GM12801 (cell line): Measurements from ENCODE around the gene LAMA3.

Source experiments
- CTCF ChIP-seq: IDR thresholded peaks from one replicate; pipeline ENCODE4 v1.5.1; 2011; ENCODE audit warnings: control low read depth; ENCODE audit not compliant: insufficient read length; ENCODE audit errors: extremely low read depth

The LAMA3 gene

DNA sequence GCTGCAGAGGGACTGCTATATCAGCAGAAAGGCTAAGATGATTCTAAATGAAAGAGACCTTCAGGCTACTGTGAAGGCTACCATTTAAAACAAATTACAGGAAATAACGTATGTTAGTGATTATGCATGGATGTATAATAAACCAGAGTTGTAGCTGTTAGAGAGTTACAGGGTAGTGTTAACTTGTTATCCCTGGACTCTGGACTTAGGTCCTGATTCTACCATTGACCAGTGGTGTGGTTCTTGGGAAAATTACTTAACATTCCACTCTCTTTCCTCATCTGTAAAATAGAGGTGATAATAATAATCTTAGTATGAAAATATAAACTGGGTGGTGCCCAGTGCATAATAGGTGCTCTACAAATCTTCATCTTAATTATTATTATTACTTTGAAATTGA, 22.2 kb downstream of the LAMA3 start:
- TF ChIP-seq CTCF, result no peak

DNA sequence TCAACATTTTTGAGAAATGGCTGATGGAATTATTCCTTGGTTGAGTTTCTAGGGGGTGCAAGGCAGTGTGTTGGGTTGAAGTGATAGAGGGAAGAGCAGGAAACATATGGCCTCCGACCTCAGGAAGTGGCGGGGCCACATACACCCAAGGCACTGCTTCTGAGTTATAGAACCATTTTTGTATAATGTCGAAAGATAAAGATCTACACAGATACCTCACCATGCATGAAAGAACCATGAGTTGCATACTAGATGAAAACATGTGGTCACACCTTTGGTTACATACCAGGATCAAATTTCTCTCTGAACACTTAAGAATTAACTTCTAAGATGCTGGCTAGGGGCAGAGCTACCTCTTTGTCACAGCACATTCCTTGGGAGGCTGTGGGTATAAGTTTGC, 23.2 kb downstream of the LAMA3 start:
- TF ChIP-seq CTCF, result no peak

- TF ChIP-seq CTCF, result no peak
These were observed 25.3 kb downstream of the LAMA3 start for GRCh38 chr18:23714576-23714975.

DNA sequence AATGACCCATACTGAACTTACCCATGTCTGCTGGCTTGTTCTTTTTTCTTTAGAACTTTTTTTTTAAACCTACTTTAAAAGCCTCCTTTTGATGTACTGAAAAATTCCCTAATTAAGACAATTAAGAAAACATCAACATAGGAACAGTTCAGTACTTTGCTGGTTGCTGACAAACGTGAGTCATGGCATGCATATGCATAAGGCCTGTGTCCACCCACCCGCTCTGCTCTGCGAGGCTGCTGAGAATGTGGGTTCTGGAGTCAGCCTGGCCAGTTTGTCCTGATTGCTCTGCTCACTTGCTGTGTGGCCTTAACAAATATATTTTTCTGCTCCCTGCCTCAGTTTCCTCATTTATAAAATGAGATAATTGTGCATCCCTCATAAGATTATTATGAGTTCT, 27.3 kb downstream of the LAMA3 start:
- no peak for TF ChIP-seq CTCF

GRCh38 chr18:23716966-23717365, 27.7 kb downstream of the LAMA3 start:
- no peak for TF ChIP-seq CTCF

- no peak for TF ChIP-seq CTCF
These were observed 29.0 kb downstream of the LAMA3 start for GRCh38 chr18:23718243-23718720.

- no peak for TF ChIP-seq CTCF
These were observed 29.5 kb downstream of the LAMA3 start for GRCh38 chr18:23718731-23719130.
